ENCODE measurements around the gene BABAM1. TPM values are rescaled to one million over a fixed set of nuclear protein-coding genes. Genes with fewer than 3 reads are reported as not detected.

BABAM1 gene
- total RNA-seq (2022; extraction: Qiagen RNA extraction; ENCODE audit: low read depth): 58.2 to 67.7 TPM (median 62.6 TPM) in 5 replicates

DNA sequence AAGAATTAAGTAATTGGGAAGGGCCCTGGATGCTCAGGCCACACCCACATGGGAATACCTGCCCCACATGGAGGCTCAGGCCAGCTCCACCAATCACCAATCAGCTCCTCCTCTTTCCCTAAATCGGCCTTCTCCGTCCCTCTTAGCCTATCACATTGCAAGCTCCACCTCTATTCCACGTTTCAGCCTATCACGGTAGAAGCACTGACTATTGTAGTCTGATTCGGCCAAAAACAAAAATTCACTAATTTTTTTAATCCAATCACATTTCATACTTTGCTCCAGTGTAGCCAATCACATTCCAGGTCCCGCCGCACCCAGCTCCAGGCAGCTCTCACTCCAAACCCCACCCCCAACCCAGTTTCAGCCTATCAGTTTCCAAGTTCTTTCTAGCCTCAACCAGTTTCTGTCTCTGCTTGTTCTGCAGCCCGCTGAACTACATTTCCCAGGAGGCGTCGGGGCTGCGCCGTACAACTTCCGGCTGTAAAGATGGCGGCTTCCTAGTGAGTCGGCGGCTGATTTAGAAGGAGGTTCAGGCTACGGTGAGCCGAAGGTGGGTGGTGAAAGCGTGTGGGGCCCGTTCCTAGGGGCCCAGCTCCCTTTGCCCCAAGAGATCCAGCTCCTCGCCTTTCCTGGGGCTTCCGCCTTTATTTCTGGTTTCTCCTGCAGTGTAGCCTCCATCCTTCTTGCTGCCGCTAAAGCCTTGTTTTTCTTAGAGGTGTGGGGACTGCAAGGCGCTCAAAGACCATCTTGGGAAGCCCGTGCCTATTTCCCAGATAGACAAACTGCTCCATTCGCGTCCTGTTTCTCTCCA lies at the start of gene BABAM1:
BABAM1 (plus strand) TSS at position 469 of the 814 bp plus-strand sequence. CDS start 1,364 bp downstream, outside the sequence.

DNA sequence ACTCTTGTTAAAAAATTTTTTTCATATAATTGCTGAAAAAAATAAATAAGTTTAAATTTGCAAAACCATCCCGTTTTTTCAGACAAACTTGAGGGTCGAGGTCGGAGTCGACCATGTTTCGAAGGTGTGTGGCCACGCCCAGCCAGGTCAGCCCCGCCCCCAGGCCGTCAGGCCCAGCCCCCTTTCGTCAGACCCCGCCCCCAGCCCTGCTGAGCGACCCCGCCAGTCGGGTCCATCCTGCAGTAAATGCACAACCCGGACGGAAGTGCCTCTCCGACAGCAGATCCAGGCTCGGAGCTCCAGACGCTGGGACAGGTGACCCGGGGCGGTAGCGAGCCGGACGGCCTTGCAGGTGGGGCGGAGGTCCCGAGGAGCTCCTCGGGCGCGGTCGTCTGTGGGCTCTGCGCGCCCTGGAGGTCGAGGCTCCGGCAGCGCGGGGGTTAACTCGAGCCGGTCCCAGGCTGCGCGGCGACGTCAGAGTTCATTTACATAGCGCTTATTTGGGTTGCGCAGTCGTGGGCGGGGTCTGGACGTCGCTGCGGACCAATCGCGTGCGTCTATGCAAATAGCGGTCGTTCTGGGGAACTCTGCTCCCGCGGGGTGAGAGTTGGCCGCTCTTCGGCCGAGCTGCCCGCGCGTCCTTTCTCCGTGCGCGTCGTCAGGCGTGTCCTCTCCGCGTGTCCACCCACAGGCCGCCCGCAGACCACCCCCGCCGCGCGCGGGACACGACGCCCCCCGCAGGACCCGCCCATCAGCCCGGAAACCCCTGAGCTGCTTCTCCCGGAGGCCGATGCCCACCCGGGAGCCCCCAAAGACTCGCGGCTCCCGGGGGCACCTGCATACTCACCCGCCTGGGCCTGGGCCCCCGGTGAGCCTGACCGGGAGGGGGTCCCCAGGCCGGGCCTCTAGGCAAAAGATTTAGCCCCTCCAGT lies 41.0 kb upstream of the BABAM1 start, which contains the start of gene OCEL1:
OCEL1 (plus strand) TSS at position 225 of the 932 bp plus-strand sequence; CDS start at position 247, 22 bp downstream.

DNA sequence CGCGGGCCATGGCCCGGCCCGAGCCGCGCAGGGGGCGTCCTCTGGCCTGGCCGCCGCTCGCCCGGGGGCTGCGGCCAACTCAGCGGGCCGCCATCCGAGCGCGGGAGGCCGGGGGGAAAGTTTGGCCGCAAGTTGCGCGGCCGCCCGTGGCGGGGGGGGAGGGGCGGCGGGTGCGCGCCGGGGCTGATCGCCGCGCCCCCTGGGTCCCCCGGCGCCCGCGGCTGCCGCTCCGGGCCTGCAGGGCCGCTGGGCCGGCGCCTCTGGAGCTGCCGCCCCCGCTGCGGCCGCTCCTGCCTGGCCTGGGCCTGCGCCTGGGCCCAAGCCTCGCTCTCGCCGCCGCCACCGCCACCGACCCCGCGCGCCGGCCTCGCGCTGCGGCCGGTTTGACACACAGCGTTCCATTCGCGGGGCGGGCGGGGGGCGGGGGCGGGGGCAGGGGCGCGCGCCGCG lies 21.7 kb upstream of the BABAM1 start, which contains the start of gene NR2F6:
NR2F6 (minus strand) TSS at position 385 of the 450 bp plus-strand sequence. CDS start 699 bp downstream, outside the sequence.

DNA sequence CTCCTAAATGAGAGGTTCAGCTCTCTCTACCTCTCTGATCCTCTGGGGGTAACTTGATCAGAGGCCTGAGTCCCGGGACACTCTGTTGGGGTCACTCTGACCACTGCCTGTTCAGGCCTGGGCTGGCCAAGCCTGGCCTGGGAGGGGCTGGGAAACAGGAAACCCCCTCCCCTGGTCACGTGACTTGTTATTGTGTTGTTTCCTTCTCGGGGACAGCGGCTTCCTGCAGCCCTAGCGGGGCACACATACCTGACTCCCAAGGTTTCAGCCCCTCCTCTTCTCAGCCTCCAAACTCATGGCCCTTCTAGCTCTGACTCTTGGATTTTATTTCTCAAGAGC lies 2.6 kb upstream of the BABAM1 start, which contains the start of gene USHBP1:
USHBP1 (minus strand) TSS at position 105 of the 339 bp plus-strand sequence. CDS start 446 bp downstream, outside the sequence.

GRCh38 chr19:17281391-17282304 lies 14.4 kb downstream of the BABAM1 start, which contains the start of gene ANKLE1:
Gene ANKLE1, plus strand, starts transcription at chr19:17281901. Its CDS starts 20 bp downstream, at chr19:17281921.

DNA sequence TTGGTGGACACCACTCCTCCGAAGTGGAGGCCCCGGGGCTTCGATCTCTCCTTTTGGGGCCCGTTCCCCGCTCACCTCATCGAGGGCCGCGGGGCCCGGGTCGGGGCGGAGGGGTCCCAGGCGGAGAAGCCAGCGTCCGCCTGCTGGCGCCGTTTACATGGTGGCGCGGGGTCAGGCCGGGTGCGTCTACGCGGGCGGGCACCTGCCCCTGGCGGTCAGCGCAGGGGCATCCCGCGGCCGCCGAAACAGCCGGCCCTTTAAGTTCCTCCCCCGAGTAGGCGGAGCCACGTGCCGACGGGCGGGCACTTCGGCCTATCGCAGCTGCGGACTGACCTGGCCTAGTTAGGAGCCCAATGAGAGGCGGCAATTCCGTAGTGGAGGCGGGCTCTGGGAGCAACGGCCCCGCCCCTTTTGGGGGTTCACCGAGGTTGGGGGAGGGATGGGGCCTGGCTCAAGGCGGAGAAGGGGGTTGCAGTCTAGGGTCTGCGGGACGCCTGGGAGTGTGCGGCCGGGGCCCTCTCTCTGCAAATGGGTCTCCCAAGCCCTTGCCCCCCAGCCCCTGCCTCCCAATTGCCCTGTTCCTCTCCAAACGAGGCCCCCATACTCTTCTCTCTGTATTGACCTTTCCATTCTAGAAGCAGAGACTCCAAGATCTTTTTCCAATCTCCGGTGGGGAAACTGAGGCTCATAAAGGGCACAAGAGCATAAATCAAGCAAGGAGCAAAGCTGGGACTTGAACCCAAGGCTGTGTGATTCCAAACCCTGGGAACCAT lies 36.1 kb downstream of the BABAM1 start, which contains the start of gene ABHD8:
ABHD8 (minus strand) TSS at position 259 of the 773 bp plus-strand sequence. CDS start 1,809 bp downstream, outside the sequence.

GRCh38 chr19:17305517-17306284 lies 38.5 kb downstream of the BABAM1 start, which contains the start of gene MRPL34:
Gene MRPL34, plus strand, starts transcription at chr19:17305872. Its CDS starts 21 bp downstream, at chr19:17305893.

DNA sequence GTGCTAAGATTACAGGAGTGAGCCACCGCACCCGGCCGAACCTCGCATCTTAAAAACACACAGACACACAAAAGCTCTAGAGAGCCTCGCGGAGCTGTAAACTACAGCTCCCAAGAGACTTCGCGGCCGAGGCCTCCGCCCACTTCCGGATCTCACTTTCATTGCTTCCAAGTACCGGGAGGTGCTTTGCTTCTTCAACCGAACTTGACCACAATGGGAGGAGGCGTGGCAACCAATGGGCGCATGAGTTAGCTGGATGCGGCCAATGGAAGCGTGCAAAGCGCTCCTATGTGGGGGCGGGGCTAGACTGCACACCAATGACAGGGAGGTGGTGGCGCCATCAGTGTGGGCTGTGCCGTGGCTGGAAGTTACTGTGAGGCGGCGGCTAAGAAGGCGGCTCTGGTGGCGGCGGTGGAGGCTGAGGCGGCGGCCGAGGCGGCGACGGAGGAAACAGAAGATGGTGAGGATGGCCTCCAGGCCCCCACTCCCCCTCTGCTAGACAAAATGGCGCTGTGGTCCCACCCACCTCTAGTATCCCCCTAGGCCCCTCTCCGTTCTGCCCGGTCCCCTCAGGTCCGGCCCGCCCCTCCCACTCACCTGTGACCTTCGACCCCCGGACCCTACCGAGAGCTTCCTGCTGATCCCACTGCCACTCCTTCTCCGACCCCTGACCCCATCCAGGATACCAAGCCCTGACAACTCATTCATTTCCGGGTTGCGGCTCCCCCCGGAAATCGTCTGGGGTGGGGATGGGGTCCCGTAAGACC lies 42.1 kb downstream of the BABAM1 start, which contains the start of gene DDA1:
DDA1 (plus strand) TSS at position 366 of the 767 bp plus-strand sequence; CDS start at position 458, 92 bp downstream.

Other genes starting within 250 kb of the BABAM1 start
- gene CPAMD8, start 240.6 kb upstream of the BABAM1 start, total RNA-seq (2022; extraction: Qiagen RNA extraction; ENCODE audit: low read depth): 0.04 to 0.46 TPM (median 0.42 TPM) in 3 of 5 replicates, not detected in the others
- 13.7 to 17.1 TPM (median 15.3 TPM) in 5 replicates for gene HAUS8, start 192.0 kb upstream of the BABAM1 start, total RNA-seq (2022; extraction: Qiagen RNA extraction; ENCODE audit: low read depth)
- gene MYO9B, start 191.7 kb upstream of the BABAM1 start, total RNA-seq (2022; extraction: Qiagen RNA extraction; ENCODE audit: low read depth): 24.8 to 39.5 TPM (median 35.9 TPM) in 5 replicates
- gene USE1, start 52.1 kb upstream of the BABAM1 start, total RNA-seq (2022; extraction: Qiagen RNA extraction; ENCODE audit: low read depth): 12.2 to 17.8 TPM (median 16.3 TPM) in 5 replicates
- 8.0 to 13.5 TPM (median 11.6 TPM) in 5 replicates for gene OCEL1, start 41.2 kb upstream of the BABAM1 start, total RNA-seq (2022; extraction: Qiagen RNA extraction; ENCODE audit: low read depth)
- gene NR2F6, start 21.5 kb upstream of the BABAM1 start, total RNA-seq (2022; extraction: Qiagen RNA extraction; ENCODE audit: low read depth): 25.5 to 79.2 TPM (median 72.8 TPM) in 5 replicates
- not detected in 5 replicates for gene USHBP1, start 2.7 kb upstream of the BABAM1 start, total RNA-seq (2022; extraction: Qiagen RNA extraction; ENCODE audit: low read depth)
- 0.12 to 0.90 TPM (median 0.52 TPM) in 5 replicates for gene ANKLE1, start 14.5 kb downstream of the BABAM1 start, total RNA-seq (2022; extraction: Qiagen RNA extraction; ENCODE audit: low read depth)
- 2.0 to 3.2 TPM (median 3.1 TPM) in 5 replicates for gene ABHD8, start 36.0 kb downstream of the BABAM1 start, total RNA-seq (2022; extraction: Qiagen RNA extraction; ENCODE audit: low read depth)
- gene MRPL34, start 38.4 kb downstream of the BABAM1 start, total RNA-seq (2022; extraction: Qiagen RNA extraction; ENCODE audit: low read depth): 40.0 to 98.7 TPM (median 87.8 TPM) in 5 replicates
- gene DDA1, start 42.1 kb downstream of the BABAM1 start, total RNA-seq (2022; extraction: Qiagen RNA extraction; ENCODE audit: low read depth): 46.6 to 71.6 TPM (median 63.9 TPM) in 5 replicates
- 1.6 to 5.5 TPM (median 4.3 TPM) in 5 replicates for gene ANO8, start 67.4 kb downstream of the BABAM1 start, total RNA-seq (2022; extraction: Qiagen RNA extraction; ENCODE audit: low read depth)
- gene GTPBP3, start 70.1 kb downstream of the BABAM1 start, total RNA-seq (2022; extraction: Qiagen RNA extraction; ENCODE audit: low read depth): 15.3 to 25.9 TPM (median 22.8 TPM) in 5 replicates
- not detected in 5 replicates for gene PLVAP, start 109.9 kb downstream of the BABAM1 start, total RNA-seq (2022; extraction: Qiagen RNA extraction; ENCODE audit: low read depth)
- gene CCDC194, start 126.8 kb downstream of the BABAM1 start, total RNA-seq (2022; extraction: Qiagen RNA extraction; ENCODE audit: low read depth): not detected in 5 replicates
- gene BST2, start 138.2 kb downstream of the BABAM1 start, total RNA-seq (2022; extraction: Qiagen RNA extraction; ENCODE audit: low read depth): 0.23 to 0.35 TPM (median 0.32 TPM) in 3 of 5 replicates, not detected in the others
- 22.5 to 43.2 TPM (median 39.3 TPM) in 5 replicates for gene MVB12A, start 152.6 kb downstream of the BABAM1 start, total RNA-seq (2022; extraction: Qiagen RNA extraction; ENCODE audit: low read depth)
- 0.14 to 0.91 TPM (median 0.63 TPM) in 5 replicates for gene TMEM221, start 181.2 kb downstream of the BABAM1 start, total RNA-seq (2022; extraction: Qiagen RNA extraction; ENCODE audit: low read depth)
- not detected in 5 replicates for gene NXNL1, start 193.5 kb downstream of the BABAM1 start, total RNA-seq (2022; extraction: Qiagen RNA extraction; ENCODE audit: low read depth)
- 1.7 to 3.6 TPM (median 2.8 TPM) in 5 replicates for gene SLC27A1, start 203.1 kb downstream of the BABAM1 start, total RNA-seq (2022; extraction: Qiagen RNA extraction; ENCODE audit: low read depth)
- gene PGLS, start 244.2 kb downstream of the BABAM1 start, total RNA-seq (2022; extraction: Qiagen RNA extraction; ENCODE audit: low read depth): 41.7 to 79.6 TPM (median 75.4 TPM) in 5 replicates